OCI-LY1 (cell line): ENCODE measurements around the gene HOXA10.

Experiments
- EZH2 ChIP-seq: fragments of 200-600 bp; sonication (generic), shearing (Covaris generic); IDR thresholded peaks from 2 replicates; pipeline ENCODE4 v1.8.0; 2017; ENCODE audit warnings: borderline replicate concordance, mixed run types, mild to moderate bottlenecking, antibody characterized with exemption, low read length, moderate library complexity, mixed read lengths
- TF ChIP-seq, protein P1 (sequence below): fragments of 200-600 bp; sonication (generic), shearing (Covaris generic); IDR thresholded peaks from 2 replicates; pipeline ENCODE4 v1.5.1; 2017; ENCODE audit warnings: mild to moderate bottlenecking, antibody characterized with exemption, low read length, moderate library complexity, mixed read lengths

DNA sequence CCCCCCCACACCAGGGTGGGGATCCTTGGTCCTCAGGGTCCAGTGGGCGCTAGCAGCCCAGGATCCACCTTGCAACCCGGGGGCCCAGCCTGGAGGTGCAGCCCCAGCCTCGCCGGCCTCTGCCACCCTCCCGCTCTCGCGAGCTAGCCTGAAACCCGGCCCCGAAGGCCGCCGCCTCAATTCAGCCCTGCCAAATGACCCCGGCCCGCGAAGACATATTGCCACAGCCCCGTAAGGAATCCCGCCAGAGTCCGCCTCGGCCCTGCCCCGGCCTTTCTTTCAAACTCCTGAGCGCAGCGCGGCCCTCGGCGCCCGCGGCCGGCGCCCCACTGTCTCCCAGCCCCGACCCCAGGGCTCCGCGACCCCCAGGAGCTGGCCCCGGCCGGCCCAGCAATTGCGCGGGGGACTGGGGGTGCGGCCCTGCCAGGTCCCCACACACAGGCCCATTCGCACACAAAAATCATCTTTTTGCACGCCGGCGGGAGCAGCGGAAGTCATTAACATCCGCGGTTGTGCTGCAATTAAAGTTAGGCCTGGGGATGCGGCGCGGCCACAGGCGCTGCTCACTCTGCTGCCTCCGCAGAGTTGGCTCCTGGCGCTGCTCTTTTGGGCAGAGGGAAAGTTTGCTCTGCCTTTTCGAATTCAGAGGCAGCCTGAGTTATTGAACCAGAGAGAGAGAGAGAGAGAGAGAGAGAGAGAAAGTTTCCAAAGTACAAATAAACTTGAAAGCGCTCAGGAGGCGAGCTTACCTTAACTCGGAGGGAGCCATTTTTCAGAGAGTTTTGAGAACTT, 34.6 kb downstream of the HOXA10 start:
- TF ChIP-seq, protein P1, sequence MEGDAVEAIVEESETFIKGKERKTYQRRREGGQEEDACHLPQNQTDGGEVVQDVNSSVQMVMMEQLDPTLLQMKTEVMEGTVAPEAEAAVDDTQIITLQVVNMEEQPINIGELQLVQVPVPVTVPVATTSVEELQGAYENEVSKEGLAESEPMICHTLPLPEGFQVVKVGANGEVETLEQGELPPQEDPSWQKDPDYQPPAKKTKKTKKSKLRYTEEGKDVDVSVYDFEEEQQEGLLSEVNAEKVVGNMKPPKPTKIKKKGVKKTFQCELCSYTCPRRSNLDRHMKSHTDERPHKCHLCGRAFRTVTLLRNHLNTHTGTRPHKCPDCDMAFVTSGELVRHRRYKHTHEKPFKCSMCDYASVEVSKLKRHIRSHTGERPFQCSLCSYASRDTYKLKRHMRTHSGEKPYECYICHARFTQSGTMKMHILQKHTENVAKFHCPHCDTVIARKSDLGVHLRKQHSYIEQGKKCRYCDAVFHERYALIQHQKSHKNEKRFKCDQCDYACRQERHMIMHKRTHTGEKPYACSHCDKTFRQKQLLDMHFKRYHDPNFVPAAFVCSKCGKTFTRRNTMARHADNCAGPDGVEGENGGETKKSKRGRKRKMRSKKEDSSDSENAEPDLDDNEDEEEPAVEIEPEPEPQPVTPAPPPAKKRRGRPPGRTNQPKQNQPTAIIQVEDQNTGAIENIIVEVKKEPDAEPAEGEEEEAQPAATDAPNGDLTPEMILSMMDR: no peak
- no peak for TF ChIP-seq EZH2
